ENCODE results near the gene NCK2. TPM values are rescaled to one million over a fixed set of nuclear protein-coding genes. Genes with fewer than 3 reads are reported as not detected.

NCK2 gene
- total RNA-seq, 2 donors from 2014 or later, result 36.6 to 42.8 TPM

- no peak overlapping the region for H3K27ac ChIP-seq
- TF ChIP-seq CTCF (IDR thresholded peaks at IDR 0.05) (no peak), POLR2A (IDR thresholded peaks at IDR 0.05) (no peak)
- DNase-seq (no peak), ATAC-seq (no peak)
- no peaks in the 10 kb centered on the region for H3K9me3 ChIP-seq
- H3K4me1 ChIP-seq, result peaks cover 16% of the 10 kb centered on the region
- H3K27me3 ChIP-seq, result no peaks in the 10 kb centered on the region
- H3K36me3 ChIP-seq (replicated peaks in 1 of 2; ENCODE audit: insufficient read depth in 1 of 2, low read depth in 2 of 2), result no peaks in the 10 kb centered on the region
- intact Hi-C loops (cut with DNase I), result no loop called here
- H3K4me3 ChIP-seq, result no peak overlapping the region
These were observed 36.0 kb upstream of the NCK2 start for GRCh38 chr2:105708697-105709096.

GRCh38 chr2:105711394-105711793, 33.3 kb upstream of the NCK2 start:
- DNase-seq, result no peak
- no peak for TF ChIP-seq POLR2A (IDR thresholded peaks at IDR 0.05)
- TF ChIP-seq CTCF (IDR thresholded peaks at IDR 0.05), result no peak

GRCh38 chr2:105712166-105712915, 32.4 kb upstream of the NCK2 start:
- ATAC-seq, result peak; percentile 83
- peaks cover 24% of the 10 kb centered on the region for H3K4me1 ChIP-seq
- WGBS, 2 donors, result 31 to 40% methylated on average over 5 of the region's 5 CpGs
- TF ChIP-seq CTCF (IDR thresholded peaks at IDR 0.05) (no peak), POLR2A (IDR thresholded peaks at IDR 0.05) (no peak)
- peak in 1 of 4 donors; percentile 21 for DNase-seq
- intact Hi-C loops (cut with DNase I), result no loop called here
- H3K9me3 ChIP-seq, result no peaks in the 10 kb centered on the region
- H3K36me3 ChIP-seq (replicated peaks in 1 of 2; ENCODE audit: insufficient read depth in 1 of 2, low read depth in 2 of 2), result no peaks in the 10 kb centered on the region
- peak overlapping the region; percentile 33 to 78 (median 54) for H3K27ac ChIP-seq
- H3K4me3 ChIP-seq, result no peak overlapping the region
- no peaks in the 10 kb centered on the region for H3K27me3 ChIP-seq

More at GRCh38 chr2:105711394-105711793, 33.3 kb upstream of the NCK2 start:
- H3K9me3 ChIP-seq, result no peaks in the 10 kb centered on the region
- no peaks in the 10 kb centered on the region for H3K27me3 ChIP-seq
- peaks cover 21% of the 10 kb centered on the region for H3K4me1 ChIP-seq
- H3K27ac ChIP-seq, result peak overlapping the region; percentile 33 to 78 (median 54)
- no peak overlapping the region for H3K4me3 ChIP-seq
- no peaks in the 10 kb centered on the region for H3K36me3 ChIP-seq (replicated peaks in 1 of 2; ENCODE audit: insufficient read depth in 1 of 2, low read depth in 2 of 2)
- intact Hi-C loops (cut with DNase I), result no loop called here
- peak; percentile 10 for ATAC-seq

DNA sequence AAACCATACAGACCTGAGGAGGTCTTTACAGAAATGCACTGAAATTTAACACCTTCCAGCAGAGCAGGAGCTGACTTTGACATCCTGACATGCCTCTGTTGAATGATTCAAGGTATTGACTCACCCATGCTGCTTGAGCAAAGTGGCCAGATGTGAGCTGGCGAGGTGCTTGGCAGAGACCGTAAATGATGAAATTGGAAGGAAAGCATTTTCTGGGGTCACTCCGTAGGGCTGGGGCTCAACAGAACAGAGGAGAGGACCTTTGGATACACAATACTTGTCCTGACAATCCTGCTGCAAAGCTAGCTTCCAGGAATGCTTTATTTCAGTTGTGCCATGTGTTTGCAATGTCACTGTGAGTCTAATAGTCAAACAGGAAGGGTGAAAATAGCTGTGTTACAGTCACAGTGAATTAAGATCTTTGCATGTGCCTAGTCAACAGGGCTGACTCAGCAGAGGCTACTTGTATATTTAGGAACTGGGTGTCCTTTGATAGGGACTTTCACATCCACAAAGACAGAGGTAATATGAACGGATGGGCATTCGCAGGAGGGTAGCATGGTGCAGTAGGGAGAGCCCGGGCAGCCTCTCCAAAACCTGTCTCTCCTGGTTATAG, 31.6 kb upstream of the NCK2 start:
- peaks cover 27% of the 10 kb centered on the region for H3K4me1 ChIP-seq
- peak overlapping the region in 3 of 4 donors; percentile 33 to 78 (median 69) for H3K27ac ChIP-seq
- H3K27me3 ChIP-seq, result no peaks in the 10 kb centered on the region
- intact Hi-C loops (cut with DNase I), result no loop called here
- no peak overlapping the region for H3K4me3 ChIP-seq
- DNase-seq (peak in 1 of 4 donors; percentile 31), ATAC-seq (peak; percentile 22)
- WGBS, 2 donors, result 68 to 70% methylated on average over 6 of the region's 6 CpGs
- TF ChIP-seq CTCF (IDR thresholded peaks at IDR 0.05) (no peak), POLR2A (IDR thresholded peaks at IDR 0.05) (no peak)
- no peaks in the 10 kb centered on the region for H3K36me3 ChIP-seq (replicated peaks in 1 of 2; ENCODE audit: insufficient read depth in 1 of 2, low read depth in 2 of 2)
- H3K9me3 ChIP-seq, result no peaks in the 10 kb centered on the region

Measured in body of pancreas (tissue), 4 donors.